ENCODE measurements around the gene MMP15. TPM values are rescaled to one million over a fixed set of nuclear protein-coding genes. Genes with fewer than 3 reads are reported as not detected.
"Not testable (repeated sequence)": the region's sequence is repeated elsewhere in the genome, so short reads cannot be mapped to it uniquely, and the experiment has no call there.

MMP15 gene
- total and polyA plus RNA-seq, 7 donors = 2.5 to 6.5 (median 5.9) TPM

- ATAC-seq = no peak
- DNase-seq = no peak
- intact Hi-C loops (cut with DNase I) = no loop called here
- Histone ChIP-seq H3K27ac (no peak overlapping the region), H3K4me3 (no peak overlapping the region), H3K9me3 (peaks cover 4% of the 10 kb centered on the region), H3K36me3 (ENCODE audit: insufficient read depth in 1 of 2, low read depth in 1 of 2) (no peaks in the 10 kb centered on the region), H3K27me3 (ENCODE audit: insufficient read depth in 3 of 3, low read length in 2 of 3) (no peaks in the 10 kb centered on the region), H3K4me1 (no peaks in the 10 kb centered on the region)
- no peak for TF ChIP-seq CTCF (IDR thresholded peaks at IDR 0.05)
- WGBS, 3 donors = 95 to 100% (median 98%) methylated on average over 1 of the region's 1 CpG
Observed at GRCh38 chr16:58076514-58076913, 51.0 kb downstream of the MMP15 start.

- peaks cover 4% of the 10 kb centered on the region for H3K9me3 ChIP-seq
- H3K27me3 ChIP-seq (ENCODE audit: insufficient read depth in 3 of 3, low read length in 2 of 3) = no peaks in the 10 kb centered on the region
- no peak overlapping the region for H3K4me3 ChIP-seq
- ATAC-seq = no peak
- 70 to 77% (median 72%) methylated on average over 8 of the region's 8 CpGs for WGBS, 3 donors
- TF ChIP-seq CTCF (IDR thresholded peaks at IDR 0.05) = no peak
- no peaks in the 10 kb centered on the region for H3K4me1 ChIP-seq
- intact Hi-C loops (cut with DNase I) = no loop called here
- DNase-seq = no peak
- H3K36me3 ChIP-seq (ENCODE audit: insufficient read depth in 1 of 2, low read depth in 1 of 2) = no peaks in the 10 kb centered on the region
- no peak overlapping the region for H3K27ac ChIP-seq
Observed at GRCh38 chr16:58077796-58078195, 52.2 kb downstream of the MMP15 start.

- intact Hi-C loops (cut with DNase I); H3K27ac ChIP-seq; H3K4me1 ChIP-seq; H3K4me3 ChIP-seq; ATAC-seq; DNase-seq; H3K9me3 ChIP-seq; H3K27me3 ChIP-seq (ENCODE audit: insufficient read depth in 3 of 3, low read length in 2 of 3); H3K36me3 ChIP-seq (ENCODE audit: insufficient read depth in 1 of 2, low read depth in 1 of 2): not testable (repeated sequence)
- 64 to 71% (median 70%) methylated on average over 5 of the region's 5 CpGs for WGBS, 3 donors
Observed at GRCh38 chr16:58080657-58081056, 55.1 kb downstream of the MMP15 start.

GRCh38 chr16:58082381-58082780 is 56.8 kb downstream of the MMP15 start:
- intact Hi-C loops (cut with DNase I) = no loop called here
- H3K27ac ChIP-seq = no peak overlapping the region
- no peaks in the 10 kb centered on the region for H3K4me1 ChIP-seq
- H3K9me3 ChIP-seq = no peaks in the 10 kb centered on the region
- no peak for TF ChIP-seq CTCF (IDR thresholded peaks at IDR 0.05)
- ATAC-seq = no peak
- no peak overlapping the region for H3K4me3 ChIP-seq
- no peaks in the 10 kb centered on the region for H3K36me3 ChIP-seq (ENCODE audit: insufficient read depth in 1 of 2, low read depth in 1 of 2)
- H3K27me3 ChIP-seq (ENCODE audit: insufficient read depth in 3 of 3, low read length in 2 of 3) = no peaks in the 10 kb centered on the region
- DNase-seq = no peak

GRCh38 chr16:58084635-58085034 is 59.1 kb downstream of the MMP15 start:
- Histone ChIP-seq H3K36me3 (ENCODE audit: insufficient read depth in 1 of 2, low read depth in 1 of 2) (no peaks in the 10 kb centered on the region), H3K4me1 (no peaks in the 10 kb centered on the region), H3K4me3 (no peak overlapping the region), H3K27ac (no peak overlapping the region), H3K9me3 (no peaks in the 10 kb centered on the region), H3K27me3 (ENCODE audit: insufficient read depth in 3 of 3, low read length in 2 of 3) (no peaks in the 10 kb centered on the region)
- 82 to 86% (median 85%) methylated on average over 6 of the region's 6 CpGs for WGBS, 3 donors
- ATAC-seq (no peak), DNase-seq (no peak)
- no peak for TF ChIP-seq CTCF (IDR thresholded peaks at IDR 0.05)
- intact Hi-C loops (cut with DNase I) = no loop called here

Data from psoas muscle (tissue), 8 donors.